Smooth muscle cell (in vitro differentiated cells): ENCODE results near the gene ARMC3. TPM values are rescaled to one million over a fixed set of nuclear protein-coding genes. Genes with fewer than 3 reads are reported as not detected.
A peak's percentile ranks its signal among the peaks of the same experiment; 100 is the strongest.

Experiments used
- DNase-seq: peaks from one replicate; lab custom pipeline; 2025; ENCODE audit not compliant: unreplicated experiment; lab: John Stamatoyannopoulos, UW
- H2AFZ ChIP-seq: fragments of 200-600 bp; sonication (generic); 2 replicates; pipeline ENCODE4 v1.6.0; 2016; ENCODE audit warnings: antibody characterized with exemption, low read depth, mild to moderate bottlenecking
- H3F3A ChIP-seq: fragments of 200-600 bp; sonication (generic); 2 replicates; pipeline ENCODE4 v1.6.0; 2017; ENCODE audit warnings: antibody characterized with exemption, low read depth
- H3K27ac ChIP-seq: fragments of 200-600 bp; sonication (generic); 2 replicates; pipeline ENCODE4 v1.5.1; 2016; ENCODE audit warnings: low read depth, mild to moderate bottlenecking
- H3K27me3 ChIP-seq: fragments of 200-600 bp; sonication (generic); 2 replicates; pipeline ENCODE4 v1.6.1; 2016; ENCODE audit warnings: low read depth, mild to moderate bottlenecking
- H3K36me3 ChIP-seq: fragments of 200-600 bp; sonication (generic); 2 replicates; pipeline ENCODE4 v1.5.1; 2016; ENCODE audit warnings: low read depth
- H3K4me1 ChIP-seq: fragments of 200-600 bp; sonication (generic); 2 replicates; pipeline ENCODE4 v1.5.1; 2016; ENCODE audit warnings: low read depth
- H3K4me2 ChIP-seq: fragments of 200-600 bp; sonication (generic); 2 replicates; pipeline ENCODE4 v1.6.0; 2016; ENCODE audit warnings: mild to moderate bottlenecking
- H3K4me3 ChIP-seq: fragments of 200-600 bp; sonication (generic); 2 replicates; pipeline ENCODE4 v1.5.1; 2016; ENCODE audit warnings: mild to moderate bottlenecking
- H3K79me2 ChIP-seq: fragments of 200-600 bp; sonication (generic); 2 replicates; pipeline ENCODE4 v1.6.0; 2016; ENCODE audit warnings: low read depth, mild to moderate bottlenecking
- H3K9ac ChIP-seq: fragments of 200-600 bp; sonication (generic); 2 replicates; pipeline ENCODE4 v1.6.0; 2016; ENCODE audit warnings: low read depth
- H3K9me3 ChIP-seq: fragments of 200-600 bp; sonication (generic); replicated peaks from 2 replicates; pipeline ENCODE4 v1.5.1; 2016; ENCODE audit warnings: low read depth
- H4K20me1 ChIP-seq: fragments of 200-600 bp; sonication (generic); 2 replicates; pipeline ENCODE4 v1.6.0; 2016; ENCODE audit warnings: low read depth
- WGBS: methylation state at CpG from one replicate; pipeline ENCODE4 v1.1.7; 2016; ENCODE audit warnings: low lambda C conversion rate; 5-methylcytosine and 5-hydroxymethylcytosine counted together
- polyA plus RNA-seq: library from polyadenylated mRNA; unstranded; fragments of >200 nt; fragmentation: Nextera tagmentation; extraction: Ambion mirVana; gene quantifications from 2 replicates; pipeline ENCODE4 v1.2.1, GENCODE V29; 2016
- total RNA-seq: library from RNA; depleted of rRNA; stranded (reverse); fragments of >200 nt; gene quantifications from 2 replicates; pipeline ENCODE4 v1.2.3, GENCODE V29; 2014
- TF ChIP-seq, protein P1 (sequence below): fragments of 200-600 bp; sonication (generic); IDR thresholded peaks from 2 replicates; pipeline ENCODE4 v1.5.1; 2017; ENCODE audit warnings: borderline replicate concordance, mild to moderate bottlenecking, antibody characterized with exemption; ENCODE audit not compliant: insufficient read depth, poor library complexity, severe bottlenecking

ARMC3 gene
- total and polyA plus RNA-seq, 2 experiments from 2014 or later = 0.46 TPM; not detected in 1

DNA sequence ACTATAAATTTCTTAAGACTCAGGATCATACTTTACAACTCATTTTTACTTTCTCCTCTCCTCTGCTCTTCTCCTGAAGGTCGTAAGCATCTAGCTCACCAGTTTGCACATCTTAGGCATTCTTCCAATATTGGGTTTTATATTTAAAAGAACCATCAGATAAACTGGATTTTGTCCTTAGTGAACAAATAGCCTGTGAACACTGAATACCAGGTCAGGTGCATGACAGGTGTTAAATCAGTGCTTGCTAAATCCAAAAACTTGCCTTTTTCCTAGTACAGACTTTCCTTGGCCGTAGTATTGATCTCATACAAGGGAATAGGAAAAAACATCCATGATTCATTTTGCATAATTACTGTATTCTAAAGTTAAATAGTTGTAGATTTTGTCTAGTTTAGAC is 53.0 kb downstream of the ARMC3 start:
- no peaks in the 10 kb centered on the region for H3K36me3 ChIP-seq
- H3K27me3 ChIP-seq = no peaks in the 10 kb centered on the region
- WGBS = 93% methylated on average over 2 of the region's 2 CpGs
- H3K9ac ChIP-seq = no peak overlapping the region
- H3K9me3 ChIP-seq = no peaks in the 10 kb centered on the region
- no peak overlapping the region for H3K27ac ChIP-seq
- no peaks in the 10 kb centered on the region for H3K4me1 ChIP-seq
- H3K4me2 ChIP-seq = no peak overlapping the region
- no peaks in the 10 kb centered on the region for H3K79me2 ChIP-seq
- no peak for DNase-seq
- TF ChIP-seq, protein P1, sequence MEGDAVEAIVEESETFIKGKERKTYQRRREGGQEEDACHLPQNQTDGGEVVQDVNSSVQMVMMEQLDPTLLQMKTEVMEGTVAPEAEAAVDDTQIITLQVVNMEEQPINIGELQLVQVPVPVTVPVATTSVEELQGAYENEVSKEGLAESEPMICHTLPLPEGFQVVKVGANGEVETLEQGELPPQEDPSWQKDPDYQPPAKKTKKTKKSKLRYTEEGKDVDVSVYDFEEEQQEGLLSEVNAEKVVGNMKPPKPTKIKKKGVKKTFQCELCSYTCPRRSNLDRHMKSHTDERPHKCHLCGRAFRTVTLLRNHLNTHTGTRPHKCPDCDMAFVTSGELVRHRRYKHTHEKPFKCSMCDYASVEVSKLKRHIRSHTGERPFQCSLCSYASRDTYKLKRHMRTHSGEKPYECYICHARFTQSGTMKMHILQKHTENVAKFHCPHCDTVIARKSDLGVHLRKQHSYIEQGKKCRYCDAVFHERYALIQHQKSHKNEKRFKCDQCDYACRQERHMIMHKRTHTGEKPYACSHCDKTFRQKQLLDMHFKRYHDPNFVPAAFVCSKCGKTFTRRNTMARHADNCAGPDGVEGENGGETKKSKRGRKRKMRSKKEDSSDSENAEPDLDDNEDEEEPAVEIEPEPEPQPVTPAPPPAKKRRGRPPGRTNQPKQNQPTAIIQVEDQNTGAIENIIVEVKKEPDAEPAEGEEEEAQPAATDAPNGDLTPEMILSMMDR = no peak
- no peaks in the 10 kb centered on the region for H4K20me1 ChIP-seq
- H2AFZ ChIP-seq = no peak overlapping the region
- H3F3A ChIP-seq = no peaks in the 10 kb centered on the region
- no peak overlapping the region for H3K4me3 ChIP-seq

DNA sequence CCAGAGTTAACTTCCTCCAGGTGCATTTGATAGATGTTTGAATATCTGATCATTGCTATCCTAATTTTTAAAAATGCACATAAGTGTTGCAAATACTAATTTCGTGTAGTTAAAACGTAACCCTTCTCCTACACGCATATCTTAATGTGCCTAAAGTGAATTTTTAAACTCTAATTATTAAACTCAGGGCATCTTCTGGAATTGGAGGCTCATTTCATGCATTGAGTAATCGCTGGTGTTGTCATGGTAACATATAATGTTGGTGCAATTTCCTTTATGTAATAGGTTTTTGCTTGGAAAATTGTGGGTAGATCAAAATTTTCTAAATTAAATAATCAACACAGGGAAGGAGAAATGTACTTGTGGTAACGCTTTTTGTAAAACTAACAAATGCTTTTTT is 56.2 kb downstream of the ARMC3 start:
- no peaks in the 10 kb centered on the region for H3K9me3 ChIP-seq
- H3K9ac ChIP-seq = no peak overlapping the region
- no peaks in the 10 kb centered on the region for H3K36me3 ChIP-seq
- no peaks in the 10 kb centered on the region for H3K27me3 ChIP-seq
- no peak overlapping the region for H3K27ac ChIP-seq
- H3K4me3 ChIP-seq = no peak overlapping the region
- no peaks in the 10 kb centered on the region for H3K4me1 ChIP-seq
- no peaks in the 10 kb centered on the region for H3K79me2 ChIP-seq
- no peak for DNase-seq
- H4K20me1 ChIP-seq = no peaks in the 10 kb centered on the region
- WGBS = 90% methylated on average over 5 of the region's 5 CpGs
- H3K4me2 ChIP-seq = no peak overlapping the region
- TF ChIP-seq, protein P1 = no peak
- H3F3A ChIP-seq = no peaks in the 10 kb centered on the region
- H2AFZ ChIP-seq = no peak overlapping the region

DNA sequence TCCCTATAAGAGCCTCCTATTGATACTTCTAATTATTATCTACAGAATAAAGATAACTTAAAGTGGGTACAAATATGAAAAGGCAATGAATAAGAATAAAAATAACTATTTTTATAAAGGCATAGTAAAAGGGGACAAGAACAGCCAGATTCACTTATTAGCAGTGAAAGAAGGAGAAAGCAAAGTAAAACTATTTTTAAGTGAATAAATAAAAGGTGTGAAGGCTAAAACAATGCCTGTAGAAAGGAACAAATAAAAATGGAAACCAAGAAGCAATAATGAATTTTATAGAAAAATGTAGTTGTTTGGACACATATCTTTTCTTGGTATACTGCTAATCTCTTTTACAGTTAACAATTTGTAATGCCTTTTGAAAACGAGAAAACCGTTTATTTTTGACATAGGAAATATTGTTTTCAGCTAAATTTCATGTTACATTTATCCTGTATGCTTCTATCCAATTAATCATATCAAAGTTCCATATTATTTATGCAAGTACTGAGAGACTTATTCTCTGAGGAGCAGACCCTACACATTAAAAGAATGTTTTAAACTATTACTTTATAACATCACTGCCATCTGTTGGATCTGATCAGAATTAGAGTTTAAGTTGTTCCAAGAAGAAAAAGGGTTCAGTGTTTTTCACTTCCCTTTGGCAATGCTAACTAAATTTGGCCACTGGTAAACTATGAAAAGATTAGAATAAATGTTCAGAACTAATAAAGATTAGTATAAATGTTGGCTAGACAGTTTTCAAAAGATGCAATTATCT is 59.1 kb downstream of the ARMC3 start:
- 89% methylated on average over 2 of the region's 2 CpGs for WGBS
- no peak overlapping the region for H3K9ac ChIP-seq
- H3K9me3 ChIP-seq = no peaks in the 10 kb centered on the region
- no peak overlapping the region for H2AFZ ChIP-seq
- no peak overlapping the region for H3K4me3 ChIP-seq
- H3K27ac ChIP-seq = no peak overlapping the region
- H3K4me1 ChIP-seq = no peaks in the 10 kb centered on the region
- H3K36me3 ChIP-seq = no peaks in the 10 kb centered on the region
- DNase-seq = no peak
- TF ChIP-seq, protein P1 = peak; percentile 39
- no peak overlapping the region for H3K4me2 ChIP-seq
- no peaks in the 10 kb centered on the region for H3F3A ChIP-seq
- no peaks in the 10 kb centered on the region for H4K20me1 ChIP-seq
- H3K79me2 ChIP-seq = no peaks in the 10 kb centered on the region
- H3K27me3 ChIP-seq = no peaks in the 10 kb centered on the region
